Measurements from ENCODE around the gene PTPRN2. TPM values are rescaled to one million over a fixed set of nuclear protein-coding genes. Genes with fewer than 3 reads are reported as not detected.

Gene PTPRN2
- total RNA-seq, 4 donors from 2014 or later: 2.0 to 9.5 (median 2.6) TPM

DNA sequence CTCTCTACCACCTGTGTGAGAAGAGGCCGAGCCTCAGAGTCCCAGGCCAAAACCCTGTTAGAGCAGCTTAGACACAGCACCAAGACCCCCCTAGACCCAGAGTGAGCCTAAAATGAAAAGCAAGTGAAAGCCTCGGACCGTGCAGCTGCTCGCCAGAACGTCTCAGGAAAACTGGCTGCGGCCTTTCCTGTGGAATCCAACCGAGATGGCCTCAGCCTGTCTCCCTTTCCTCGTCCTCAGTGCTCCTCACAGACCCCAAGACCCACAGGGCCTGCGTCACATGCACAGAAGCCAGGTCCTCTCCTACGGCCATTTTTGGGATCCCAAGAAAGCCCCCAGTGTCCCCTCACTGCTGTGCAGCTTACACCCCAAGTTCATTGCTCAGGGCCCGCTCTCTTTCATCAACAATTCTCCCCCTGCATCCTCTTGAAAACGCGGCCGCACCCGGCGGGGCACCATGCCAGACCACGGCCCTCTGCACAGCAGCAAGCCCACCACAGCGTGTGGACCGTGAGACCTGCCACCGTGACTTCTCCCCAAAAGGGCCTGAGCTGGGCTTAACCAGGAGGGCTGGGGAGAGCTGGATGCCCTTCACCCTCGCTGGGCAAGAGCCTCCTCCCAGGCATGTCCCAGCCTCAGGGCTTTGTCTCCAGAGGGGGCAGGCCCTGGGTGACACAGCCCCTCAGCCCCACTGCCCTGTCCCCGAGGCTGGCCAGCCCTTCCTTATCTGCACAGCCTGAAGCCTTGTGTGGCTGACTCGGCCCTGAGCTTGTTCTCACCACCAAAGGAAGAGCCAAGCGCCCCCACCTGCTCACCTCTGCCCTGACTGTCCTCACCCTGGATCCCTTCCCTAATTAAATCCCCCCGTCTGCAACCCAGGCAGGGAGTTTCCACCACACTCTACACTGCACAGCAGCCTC is 142.9 kb downstream of the PTPRN2 start:
- DNase-seq (ENCODE audit: low spot score) (no peak), ATAC-seq (ENCODE audit: low FRiP score) (no peak)
- TF ChIP-seq, protein P1, sequence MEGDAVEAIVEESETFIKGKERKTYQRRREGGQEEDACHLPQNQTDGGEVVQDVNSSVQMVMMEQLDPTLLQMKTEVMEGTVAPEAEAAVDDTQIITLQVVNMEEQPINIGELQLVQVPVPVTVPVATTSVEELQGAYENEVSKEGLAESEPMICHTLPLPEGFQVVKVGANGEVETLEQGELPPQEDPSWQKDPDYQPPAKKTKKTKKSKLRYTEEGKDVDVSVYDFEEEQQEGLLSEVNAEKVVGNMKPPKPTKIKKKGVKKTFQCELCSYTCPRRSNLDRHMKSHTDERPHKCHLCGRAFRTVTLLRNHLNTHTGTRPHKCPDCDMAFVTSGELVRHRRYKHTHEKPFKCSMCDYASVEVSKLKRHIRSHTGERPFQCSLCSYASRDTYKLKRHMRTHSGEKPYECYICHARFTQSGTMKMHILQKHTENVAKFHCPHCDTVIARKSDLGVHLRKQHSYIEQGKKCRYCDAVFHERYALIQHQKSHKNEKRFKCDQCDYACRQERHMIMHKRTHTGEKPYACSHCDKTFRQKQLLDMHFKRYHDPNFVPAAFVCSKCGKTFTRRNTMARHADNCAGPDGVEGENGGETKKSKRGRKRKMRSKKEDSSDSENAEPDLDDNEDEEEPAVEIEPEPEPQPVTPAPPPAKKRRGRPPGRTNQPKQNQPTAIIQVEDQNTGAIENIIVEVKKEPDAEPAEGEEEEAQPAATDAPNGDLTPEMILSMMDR (IDR thresholded peaks at IDR 0.05): no peak

GRCh38 chr7:158443688-158444483 is 143.7 kb downstream of the PTPRN2 start:
- ATAC-seq (ENCODE audit: low FRiP score): no peak
- TF ChIP-seq, protein P1 (IDR thresholded peaks at IDR 0.05): no peak
- DNase-seq (ENCODE audit: low spot score): no peak

GRCh38 chr7:158443014-158443687 is 144.5 kb downstream of the PTPRN2 start:
- DNase-seq (ENCODE audit: low spot score) (no peak), ATAC-seq (ENCODE audit: low FRiP score) (no peak)
- TF ChIP-seq, protein P1 (IDR thresholded peaks at IDR 0.05): no peak

- no peak for ATAC-seq (ENCODE audit: low FRiP score)
- TF ChIP-seq, protein P1 (IDR thresholded peaks at IDR 0.05): no peak
- no peak for DNase-seq (ENCODE audit: low spot score)
These were observed 145.4 kb downstream of the PTPRN2 start for GRCh38 chr7:158442260-158442659.

DNA sequence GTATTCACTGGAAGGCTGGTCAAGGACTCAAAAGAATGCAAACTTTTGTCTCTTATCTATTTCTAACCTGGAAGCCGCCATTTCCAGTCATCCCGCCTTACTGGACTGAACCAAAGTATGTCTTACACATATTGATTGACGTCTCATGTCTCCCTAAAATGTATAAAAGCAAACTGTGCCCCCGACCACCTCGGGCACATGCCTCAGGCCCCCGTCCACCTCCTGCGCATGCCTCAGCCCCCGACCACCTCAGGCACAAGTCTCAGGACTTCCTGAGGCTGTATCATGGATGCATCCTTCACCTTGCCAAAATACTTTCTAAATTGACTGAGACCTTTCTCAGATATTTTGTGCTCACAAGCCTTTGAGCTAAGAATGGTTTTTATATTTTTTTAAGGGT is 148.6 kb downstream of the PTPRN2 start:
- DNase-seq (ENCODE audit: low spot score) (no peak), ATAC-seq (ENCODE audit: low FRiP score) (no peak)
- TF ChIP-seq, protein P1 (IDR thresholded peaks at IDR 0.05): no peak

DNA sequence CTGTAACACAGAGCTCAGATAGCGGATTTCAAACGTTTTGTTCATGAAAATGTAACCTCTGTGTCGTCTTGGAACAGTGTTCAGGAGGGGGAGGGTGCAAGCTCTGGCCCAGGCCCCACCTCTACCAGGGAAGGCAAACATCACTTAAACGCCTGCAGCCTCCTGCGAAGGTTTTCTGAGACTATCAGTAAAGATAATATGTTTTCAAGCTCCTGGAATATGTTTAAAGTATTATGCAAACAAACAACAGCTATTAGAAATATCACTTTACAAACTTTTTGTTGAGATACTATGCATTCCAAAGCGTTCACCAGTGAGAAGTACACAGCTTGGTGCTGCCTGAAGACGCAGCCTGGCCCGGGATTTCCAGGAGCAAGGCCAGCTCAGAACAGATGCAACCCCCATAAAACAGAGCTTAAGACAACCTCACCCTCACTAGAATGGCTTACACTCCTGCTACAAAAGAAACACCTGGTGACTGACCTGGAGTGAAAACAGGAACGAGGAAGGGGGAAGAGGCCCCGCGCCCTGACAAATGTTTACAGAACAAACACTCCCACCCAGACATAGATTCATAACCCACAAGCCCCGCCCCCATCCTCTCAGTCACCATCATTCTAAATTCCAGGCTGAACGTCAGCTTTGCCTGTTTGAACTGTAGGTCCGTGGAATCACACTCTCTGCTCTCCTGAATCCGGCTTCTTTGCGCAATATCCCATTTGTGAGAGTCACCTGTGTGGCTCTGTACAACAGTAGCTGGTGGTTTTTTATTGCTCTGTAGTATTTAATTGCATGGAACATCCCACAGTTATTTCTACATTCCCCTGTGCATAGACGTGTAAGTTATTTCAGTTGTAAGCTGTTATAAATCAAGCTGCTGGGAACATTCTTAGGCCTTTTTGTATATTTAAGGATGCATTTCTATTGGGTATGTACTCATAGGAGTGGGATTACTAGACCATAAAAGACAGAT is 155.0 kb downstream of the PTPRN2 start:
- DNase-seq (ENCODE audit: low spot score) (peak; percentile 42), ATAC-seq (ENCODE audit: low FRiP score) (peak; percentile 67)
- TF ChIP-seq, protein P1 (IDR thresholded peaks at IDR 0.05): no peak

Data from omental fat pad (tissue), 4 donors.